Skeletal muscle tissue (tissue), 4 donors: Measurements from ENCODE around the gene ZBTB17. TPM values are rescaled to one million over a fixed set of nuclear protein-coding genes. Genes with fewer than 3 reads are reported as not detected.

Source experiments
- H3K27ac ChIP-seq: one replicate; pipeline ENCODE4 v1.7.0; 2013; ENCODE audit warnings: mild to moderate bottlenecking, low read depth, low read length, inconsistent platforms
- H3K27me3 ChIP-seq, 3 donors: one replicate each; pipeline ENCODE4 v1.7.0; 2013; ENCODE audit warnings: low read length in 3 of 3; ENCODE audit not compliant: control insufficient read depth in 3 of 3, insufficient read depth in 3 of 3
- H3K36me3 ChIP-seq, 3 donors: one replicate each; pipeline ENCODE4 v1.7.0; 2013; ENCODE audit warnings: low read length in 3 of 3; ENCODE audit not compliant: control insufficient read depth in 3 of 3, insufficient read depth in 3 of 3
- H3K4me1 ChIP-seq, 3 donors: one replicate each; pipeline ENCODE4 v1.7.0; 2013; ENCODE audit warnings: low read length in 3 of 3, mild to moderate bottlenecking in 3 of 3; ENCODE audit not compliant: control insufficient read depth in 3 of 3, insufficient read depth in 3 of 3
- H3K4me3 ChIP-seq, 3 donors: one replicate each; pipeline ENCODE4 v1.7.0; 2013; ENCODE audit warnings: low read length in 3 of 3
- H3K9ac ChIP-seq, 3 donors: one replicate each; pipeline ENCODE4 v1.7.0; 2013; ENCODE audit warnings: low read length in 3 of 3, mild to moderate bottlenecking in 3 of 3, moderate library complexity in 2 of 3, low read depth in 1 of 3
- H3K9me3 ChIP-seq, 3 donors: one replicate each; pipeline ENCODE4 v1.7.0; 2013; ENCODE audit warnings: low read length in 3 of 3; ENCODE audit not compliant: control insufficient read depth in 3 of 3
- total RNA-seq: library from RNA; depleted of rRNA; stranded (reverse); fragments of >200 nt; gene quantifications from one replicate; pipeline ENCODE4 v1.2.3, GENCODE V29; 2014
- donor health status: Osteomylitis.

Gene ZBTB17
- total RNA-seq, 1 donor from 2014 or later = 23.5 TPM

GRCh38 chr1:15939181-15940109 is 36.5 kb downstream of the ZBTB17 start:
- Histone ChIP-seq H3K9me3 (no peaks in the 10 kb centered on the region), H3K4me3 (no peak overlapping the region), H3K36me3 (peaks cover 77 to 88% (median 78%) of the 10 kb centered on the region in 3 donors), H3K4me1 (peaks cover 7 to 22% (median 16%) of the 10 kb centered on the region in 3 donors), H3K27me3 (no peaks in the 10 kb centered on the region), H3K27ac (no peak overlapping the region), H3K9ac (no peak overlapping the region)

GRCh38 chr1:15938628-15939161 is 37.2 kb downstream of the ZBTB17 start:
- Histone ChIP-seq H3K36me3 (peaks cover 77 to 87% (median 78%) of the 10 kb centered on the region in 3 donors), H3K4me1 (peaks cover 7 to 22% (median 16%) of the 10 kb centered on the region in 3 donors), H3K9ac (no peak overlapping the region), H3K27ac (no peak overlapping the region), H3K9me3 (no peaks in the 10 kb centered on the region), H3K4me3 (no peak overlapping the region), H3K27me3 (no peaks in the 10 kb centered on the region)

- no peak overlapping the region for H3K4me3 ChIP-seq
- peaks cover 77 to 87% (median 77%) of the 10 kb centered on the region in 3 donors for H3K36me3 ChIP-seq
- H3K9ac ChIP-seq = no peak overlapping the region
- peaks cover 7 to 22% (median 16%) of the 10 kb centered on the region in 3 donors for H3K4me1 ChIP-seq
- H3K27me3 ChIP-seq = no peaks in the 10 kb centered on the region
- H3K27ac ChIP-seq = no peak overlapping the region
- H3K9me3 ChIP-seq = no peaks in the 10 kb centered on the region
Measured at GRCh38 chr1:15937706-15938168, 38.2 kb downstream of the ZBTB17 start.

- Histone ChIP-seq H3K4me1 (peaks cover 7 to 18% (median 15%) of the 10 kb centered on the region in 3 donors), H3K36me3 (peaks cover 77 to 86% (median 78%) of the 10 kb centered on the region in 3 donors), H3K27ac (no peak overlapping the region), H3K9me3 (no peaks in the 10 kb centered on the region), H3K9ac (no peak overlapping the region), H3K27me3 (no peaks in the 10 kb centered on the region), H3K4me3 (no peak overlapping the region)
Measured at GRCh38 chr1:15937146-15937545, 38.8 kb downstream of the ZBTB17 start.

- Histone ChIP-seq H3K27me3 (no peaks in the 10 kb centered on the region), H3K4me1 (peaks cover under 1 to 7% (median 6%) of the 10 kb centered on the region in 3 donors), H3K27ac (no peak overlapping the region), H3K4me3 (no peak overlapping the region), H3K9ac (no peak overlapping the region), H3K36me3 (peaks cover 80 to 85% (median 82%) of the 10 kb centered on the region in 3 donors), H3K9me3 (no peaks in the 10 kb centered on the region)
Measured at GRCh38 chr1:15936025-15936424, 39.9 kb downstream of the ZBTB17 start.

- Histone ChIP-seq H3K9ac (no peak overlapping the region), H3K27me3 (no peaks in the 10 kb centered on the region), H3K4me1 (peaks cover 0 to 2% (median under 1%) of the 10 kb centered on the region in 3 donors), H3K4me3 (no peak overlapping the region), H3K36me3 (peaks cover 75 to 87% (median 84%) of the 10 kb centered on the region in 3 donors), H3K9me3 (no peaks in the 10 kb centered on the region), H3K27ac (no peak overlapping the region)
Measured at GRCh38 chr1:15935056-15935950, 40.6 kb downstream of the ZBTB17 start.

GRCh38 chr1:15934211-15935055 is 41.5 kb downstream of the ZBTB17 start:
- Histone ChIP-seq H3K9ac (no peak overlapping the region), H3K27ac (no peak overlapping the region), H3K27me3 (no peaks in the 10 kb centered on the region), H3K36me3 (peaks cover 76 to 88% (median 85%) of the 10 kb centered on the region in 3 donors), H3K4me1 (peaks cover 0 to 2% (median 0%) of the 10 kb centered on the region in 3 donors), H3K9me3 (no peaks in the 10 kb centered on the region), H3K4me3 (no peak overlapping the region)

GRCh38 chr1:15933684-15934083 is 42.2 kb downstream of the ZBTB17 start:
- no peaks in the 10 kb centered on the region for H3K27me3 ChIP-seq
- no peak overlapping the region for H3K27ac ChIP-seq
- peaks cover 0 to 2% (median 0%) of the 10 kb centered on the region in 3 donors for H3K4me1 ChIP-seq
- no peak overlapping the region for H3K9ac ChIP-seq
- H3K9me3 ChIP-seq = no peaks in the 10 kb centered on the region
- H3K4me3 ChIP-seq = no peak overlapping the region
- peaks cover 75 to 89% (median 85%) of the 10 kb centered on the region in 3 donors for H3K36me3 ChIP-seq

GRCh38 chr1:15932612-15933011 is 43.3 kb downstream of the ZBTB17 start:
- Histone ChIP-seq H3K4me3 (no peak overlapping the region), H3K9ac (no peak overlapping the region)

More at GRCh38 chr1:15932612-15933011, 43.3 kb downstream of the ZBTB17 start:
- H3K27me3 ChIP-seq = no peaks in the 10 kb centered on the region
- H3K4me1 ChIP-seq = peaks cover 0 to 2% (median 0%) of the 10 kb centered on the region in 3 donors
- H3K27ac ChIP-seq = no peak overlapping the region
- no peaks in the 10 kb centered on the region for H3K9me3 ChIP-seq
- H3K36me3 ChIP-seq = peaks cover 76 to 89% (median 89%) of the 10 kb centered on the region in 3 donors
